GM12891 (cell line): ENCODE results near the gene STPG2.
"Not testable (repeated sequence)": the region's sequence is repeated elsewhere in the genome, so short reads cannot be mapped to it uniquely, and the experiment has no call there.

ENCODE experiments used
- DNase-seq: peaks from one replicate; pipeline ENCODE4 v3.0.0; 2011; ENCODE audit warnings: low spot score; ENCODE audit not compliant: insufficient read length
- FAIRE-seq: peaks from 2 replicates; lab custom pipeline; 2011; peaks lifted over from hg19 to GRCh38; lab: Jason Lieb, UNC
- PAX5 ChIP-seq: IDR thresholded peaks from 2 replicates; pipeline ENCODE4 v1.6.1; 2011; ENCODE audit warnings: low read length, moderate library complexity, mild to moderate bottlenecking; ENCODE audit not compliant: insufficient read depth, severe bottlenecking
- POLR2A ChIP-seq: IDR thresholded peaks from 2 replicates; pipeline ENCODE4 v1.6.1; 2011; ENCODE audit warnings: low read depth, low read length, control low read depth
- POLR2AphosphoS5 ChIP-seq: IDR thresholded peaks from 2 replicates; pipeline ENCODE4 v1.6.1; 2011; ENCODE audit warnings: low read depth, low read length, control low read depth
- POU2F2 ChIP-seq: IDR thresholded peaks from 2 replicates; pipeline ENCODE4 v1.6.1; 2011; ENCODE audit warnings: low read depth, mild to moderate bottlenecking, control low read depth, low read length, moderate library complexity
- SPI1 ChIP-seq: IDR thresholded peaks from 2 replicates; pipeline ENCODE4 v1.6.1; 2011; ENCODE audit warnings: low read depth, low read length, control low read depth
- TAF1 ChIP-seq: IDR thresholded peaks from 2 replicates; pipeline ENCODE4 v1.6.1; 2011; ENCODE audit warnings: low read depth, low read length, control low read depth

Gene STPG2

DNA sequence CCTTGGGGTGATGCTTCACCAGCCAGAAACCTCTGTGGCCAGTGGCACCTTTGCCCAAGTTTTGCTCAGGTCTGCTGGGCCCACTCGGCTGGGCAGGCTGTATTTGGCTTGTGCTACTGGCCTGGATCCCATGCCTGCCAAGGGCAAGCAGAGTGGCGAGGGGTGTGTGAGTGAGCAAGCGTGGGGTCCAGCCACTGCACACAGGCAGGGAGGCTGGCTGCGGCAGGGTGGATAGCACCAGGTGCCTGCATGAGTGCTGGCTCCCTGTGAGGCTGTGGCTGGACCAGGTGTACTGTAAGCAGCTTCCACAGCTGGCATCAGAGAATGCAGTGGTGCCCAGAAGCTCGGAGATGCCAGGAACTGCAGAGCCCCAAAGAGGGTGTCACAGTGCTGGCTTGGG is 478.5 kb downstream of the STPG2 start:
- no peak for FAIRE-seq
- DNase-seq, result no peak
- TF ChIP-seq TAF1 (no peak), POLR2AphosphoS5 (no peak), POU2F2 (no peak), POLR2A (no peak), SPI1 (no peak), PAX5 (no peak)

DNA sequence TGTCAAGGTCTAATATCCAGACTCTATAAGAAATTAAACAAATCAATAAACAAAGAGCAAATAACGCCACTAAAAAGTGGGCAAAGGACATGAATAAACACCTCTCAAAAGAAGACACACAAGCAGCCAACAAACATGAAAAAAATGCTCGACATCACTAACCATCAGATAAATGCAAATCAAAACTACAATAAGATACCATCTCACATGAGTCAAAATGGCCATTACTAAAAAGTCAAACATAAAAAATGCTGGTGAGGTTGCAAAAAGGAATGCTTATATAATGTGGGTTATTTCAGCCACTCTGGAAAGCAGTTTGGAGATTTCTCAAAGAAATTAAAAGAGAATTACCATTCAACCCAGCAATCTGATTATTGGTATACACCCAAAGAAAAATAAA is 481.1 kb downstream of the STPG2 start:
- DNase-seq (no peak), FAIRE-seq (no peak)
- TF ChIP-seq POLR2AphosphoS5, result no peak
- no peak for TF ChIP-seq SPI1
- TF ChIP-seq POU2F2, result no peak
- TF ChIP-seq TAF1, result no peak
- TF ChIP-seq PAX5, result no peak
- TF ChIP-seq POLR2A, result no peak

- FAIRE-seq (no peak), DNase-seq (no peak)
- TF ChIP-seq POLR2AphosphoS5, result no peak
- no peak for TF ChIP-seq POLR2A
- TF ChIP-seq PAX5, result no peak
- no peak for TF ChIP-seq SPI1
- TF ChIP-seq TAF1, result no peak
- no peak for TF ChIP-seq POU2F2
These were observed 487.1 kb downstream of the STPG2 start for GRCh38 chr4:97656044-97656720.

DNA sequence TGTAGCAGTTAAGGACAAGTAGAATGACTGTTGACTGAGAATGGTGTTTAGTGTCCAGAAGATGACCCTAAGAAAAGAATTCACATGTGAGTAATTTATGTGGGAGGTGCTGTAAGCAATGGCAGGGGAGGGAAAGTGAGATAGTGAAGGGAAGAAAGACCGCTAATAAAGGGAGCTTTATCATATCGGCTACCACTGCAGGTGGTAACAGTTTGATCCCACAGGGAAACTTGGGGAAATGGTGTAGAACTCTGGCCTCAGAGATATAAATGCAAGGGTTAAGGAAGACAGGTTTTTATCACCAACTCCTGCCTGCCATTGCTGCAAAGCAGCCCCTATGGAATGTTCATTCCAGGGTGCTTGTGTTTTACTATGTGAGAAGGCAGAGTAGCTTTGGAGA is 489.6 kb downstream of the STPG2 start:
- FAIRE-seq, result no peak
- TF ChIP-seq POLR2AphosphoS5 (no peak), SPI1 (no peak), TAF1 (no peak), POLR2A (no peak), PAX5 (no peak), POU2F2 (no peak)
- DNase-seq, result no peak

DNA sequence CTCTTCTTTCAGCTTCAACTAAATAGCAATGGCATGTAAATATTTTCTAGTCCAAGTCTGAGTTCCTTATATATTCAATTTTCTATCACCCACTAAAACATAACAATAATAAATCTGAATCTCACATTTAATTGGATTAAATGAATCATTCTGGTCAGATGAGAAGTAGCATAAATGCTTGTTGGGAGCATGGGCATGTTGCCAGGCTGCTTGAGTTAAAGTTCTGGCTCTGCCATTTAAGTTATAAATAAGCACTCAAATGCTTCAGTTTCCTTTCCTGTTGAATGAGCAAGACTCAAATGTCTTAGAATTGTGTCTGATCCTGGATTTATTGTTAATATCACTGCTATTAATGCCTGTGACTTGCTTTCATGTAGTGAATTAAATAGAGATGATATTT is 496.3 kb downstream of the STPG2 start:
- TF ChIP-seq POU2F2 (no peak), TAF1 (no peak)

GRCh38 chr4:97645071-97645821 is 498.0 kb downstream of the STPG2 start:
- FAIRE-seq, result no peak
- TF ChIP-seq POLR2A, result no peak
- no peak for TF ChIP-seq TAF1
- no peak for TF ChIP-seq SPI1
- no peak for TF ChIP-seq POLR2AphosphoS5
- TF ChIP-seq POU2F2, result no peak
- no peak for TF ChIP-seq PAX5
- no peak for DNase-seq

More for the DNA sequence above, 496.3 kb downstream of the STPG2 start:
- FAIRE-seq, result no peak
- no peak for DNase-seq

DNA sequence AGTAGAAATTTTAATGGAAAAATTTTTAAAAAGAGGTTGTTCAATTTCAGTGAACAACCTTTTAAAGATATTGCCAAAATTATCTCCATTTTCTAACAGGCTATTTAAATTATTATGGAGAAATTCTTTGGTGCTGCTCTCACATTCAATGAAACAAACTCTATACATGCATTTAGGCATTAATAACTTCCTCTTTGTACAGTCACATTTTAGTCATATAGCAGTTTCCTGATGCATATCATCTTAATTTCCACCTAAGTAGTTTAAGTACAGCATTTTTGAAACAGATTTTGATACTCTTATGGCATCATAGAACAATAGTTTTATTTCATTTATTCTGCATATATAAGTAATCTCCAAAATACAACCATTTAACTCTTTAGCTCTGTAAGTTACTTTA is 500.1 kb downstream of the STPG2 start:
- DNase-seq (no peak), FAIRE-seq (no peak)
- no peak for TF ChIP-seq TAF1
- TF ChIP-seq SPI1, result no peak
- TF ChIP-seq POU2F2, result no peak
- no peak for TF ChIP-seq POLR2AphosphoS5
- TF ChIP-seq PAX5, result no peak
- no peak for TF ChIP-seq POLR2A

DNA sequence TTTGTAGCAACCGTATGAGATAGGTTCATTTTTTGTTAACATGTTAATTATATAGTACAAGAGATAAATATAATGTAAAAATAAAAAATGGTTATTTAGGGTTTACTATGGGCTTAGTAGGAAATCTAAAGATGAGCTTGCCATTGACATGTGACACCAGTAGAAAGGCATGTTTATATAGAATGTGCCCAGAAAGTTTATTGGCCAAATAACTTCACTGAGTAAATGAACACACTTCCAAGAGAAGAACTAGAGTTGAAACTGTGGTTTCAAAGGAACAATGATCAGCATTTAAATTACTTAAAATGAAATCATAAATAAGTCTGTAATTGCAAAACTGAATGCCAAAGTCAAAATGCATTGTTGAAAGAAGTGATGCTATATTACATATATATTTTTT is 503.3 kb downstream of the STPG2 start:
- no peak for DNase-seq
- TF ChIP-seq POLR2AphosphoS5 (no peak), POLR2A (no peak)
- no peak for FAIRE-seq

- not testable (repeated sequence) for FAIRE-seq, DNase-seq
These were observed 509.4 kb downstream of the STPG2 start for GRCh38 chr4:97633831-97634230.

GRCh38 chr4:97627750-97628149 is 515.5 kb downstream of the STPG2 start:
- no peak for TF ChIP-seq TAF1
- no peak for TF ChIP-seq PAX5
- no peak for TF ChIP-seq POU2F2
- no peak for TF ChIP-seq POLR2A
- TF ChIP-seq POLR2AphosphoS5, result no peak
- TF ChIP-seq SPI1, result no peak
- FAIRE-seq (no peak), DNase-seq (no peak)
